Adrenal gland (tissue), 12 donors: ENCODE measurements around the gene MEGF11. TPM values are rescaled to one million over a fixed set of nuclear protein-coding genes. Genes with fewer than 3 reads are reported as not detected.

Experiments used
- DNase-seq, 7 donors: peaks; one replicate each; pipeline ENCODE4 v3.0.0-alpha.2; 2019 to 2020
- H3K27ac ChIP-seq, 5 donors: fragments of 200-600 bp; sonication (generic) in 4 of 5; 1 replicate in 3 of 5; 2 replicates in 2 of 5; pipeline versions ENCODE4 v1.5.1 to v1.8.0; 2016 to 2020; ENCODE audit warnings: mild to moderate bottlenecking in 1 of 5
- H3K27me3 ChIP-seq: fragments of 200-600 bp; 2 replicates; pipeline ENCODE4 v1.8.0; 2021
- H3K36me3 ChIP-seq, 2 donors: fragments of 200-600 bp; replicated peaks in 1 of 2; 1 replicate in 1 of 2; 2 replicates in 1 of 2; pipeline versions ENCODE4 v1.5.1 to v1.8.0; 2018 to 2022
- H3K4me1 ChIP-seq, 2 donors: fragments of 200-600 bp; replicated peaks in 1 of 2; 1 replicate in 1 of 2; 2 replicates in 1 of 2; pipeline versions ENCODE4 v1.5.1 to v1.8.0; 2018 to 2021
- H3K4me3 ChIP-seq, 4 donors: fragments of 200-600 bp; sonication (generic) in 3 of 4; one replicate each; pipeline ENCODE4 v1.5.1; 2016 to 2018
- H3K9me3 ChIP-seq, 3 donors: fragments of 200-600 bp; sonication (generic) in 1 of 3; replicated peaks in 1 of 3; 1 replicate in 2 of 3; 2 replicates in 1 of 3; pipeline versions ENCODE4 v1.5.1 to v1.8.0; 2016 to 2021
- POLR2A ChIP-seq, 2 donors: fragments of 450-650 bp; IDR thresholded peaks; one replicate each; pipeline ENCODE4 v1.6.1; 2017; ENCODE audit warnings: antibody characterized with exemption in 2 of 2, mild to moderate bottlenecking in 2 of 2, moderate library complexity in 1 of 2
- WGBS, 4 donors: extraction: QIAGEN DNeasy Blood & Tissue Kit in 2 of 4; methylation state at CpG; one replicate each; pipeline versions ENCODE4 v1.1.5 to v1.1.7; 2013 to 2017; 5-methylcytosine and 5-hydroxymethylcytosine counted together
- intact Hi-C, 2 donors: fragments of 100-400 bp; cut with DNase I; formaldehyde crosslinking; loops; one replicate each; pipeline versions ENCODE4 v1.14.1 to v1.15.0; 2022 to 2023
- polyA plus RNA-seq, 3 donors: library from polyadenylated mRNA; stranded (reverse); fragments of 200-250 nt in 2 of 3; fragments of 350-450 nt in 1 of 3; fragmentation: Illumina TruSeq in 1 of 3; extraction: RNeasy Lipid Tissue Mini Kit (QIAGEN cat#74804) in 1 of 3; gene quantifications; one replicate each; pipeline ENCODE4 v1.2.3, GENCODE V29; 2013 to 2014
- total RNA-seq, 9 donors: library from RNA; depleted of rRNA in 4 of 9; stranded (reverse); fragments of >200 nt in 4 of 9; fragments of 120-200 nt in 1 of 9; fragmentation: NEBNext Ultra II Directional in 1 of 9; extraction: Animal tissue kit (Norgen Biotek cat#: 25700) in 1 of 9; gene quantifications; one replicate each; pipeline versions ENCODE4 v1.1.0 to v1.2.4, GENCODE V29; 2013 to 2023
- TF ChIP-seq, protein P1 (sequence below), 6 experiments: fragments of 450-650 bp in 4 of 6; fragments of 200-600 bp in 2 of 6; sonication (generic) in 1 of 6; IDR thresholded peaks; 1 replicate in 5 of 6; 2 replicates in 1 of 6; pipeline versions ENCODE4 v1.5.1 to v1.8.0; 2016 to 2021; ENCODE audit warnings: antibody characterized with exemption in 6 of 6, mild to moderate bottlenecking in 2 of 6, moderate library complexity in 1 of 6
- donor health status: healthy with polysubstance abuse.
- donor health status: Bipolar disorder and iron deficiency.
- donor health status: DM: yes; HTN: yes; CAD: no.
- donor health status: DM: no; HTN: no; CAD: no.
- donor health status: DM: no; HTN: no; CAD: no.
- donor health status: DM: yes; HTN: yes; CAD: no.

The MEGF11 gene
- total and polyA plus RNA-seq, 12 donors, result 0.04 to 0.98 (median 0.14) TPM; not detected in 5

DNA sequence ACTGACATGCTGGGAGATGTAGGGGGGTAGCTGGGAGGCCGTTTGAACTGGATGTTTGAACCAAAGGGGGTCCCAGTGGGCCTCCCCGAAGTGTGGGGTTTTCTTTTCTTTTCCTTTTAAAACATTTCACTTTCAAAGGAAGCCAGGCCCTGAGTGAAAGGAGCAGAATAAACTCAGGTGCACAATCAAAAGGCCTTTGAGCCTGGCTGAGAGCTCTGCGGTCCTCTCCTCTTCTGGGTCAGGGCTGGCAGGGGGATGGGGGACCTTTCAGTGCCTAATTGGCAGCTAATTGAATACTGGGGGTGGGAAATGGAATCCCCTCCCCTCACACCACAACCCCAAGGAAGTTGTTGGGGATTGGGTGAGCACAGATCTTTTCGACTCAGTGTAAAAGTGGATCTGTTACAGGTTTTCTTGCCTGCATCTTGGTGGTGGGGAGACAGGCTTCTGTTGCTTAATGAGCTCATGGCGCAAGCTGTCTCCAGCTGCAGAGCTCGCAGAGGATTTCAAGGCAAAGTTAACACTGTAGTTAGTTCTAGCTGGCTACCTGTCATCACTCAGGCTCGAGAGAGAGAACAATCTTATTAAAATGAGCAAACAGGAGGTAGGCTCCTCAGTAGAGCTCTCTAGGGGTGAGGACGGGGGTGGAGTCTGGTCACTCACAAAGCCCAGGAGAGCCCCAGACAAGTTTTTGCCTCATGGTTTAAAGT lies 251.7 kb downstream of the MEGF11 start:
- H3K27me3 ChIP-seq, result no peaks in the 10 kb centered on the region

DNA sequence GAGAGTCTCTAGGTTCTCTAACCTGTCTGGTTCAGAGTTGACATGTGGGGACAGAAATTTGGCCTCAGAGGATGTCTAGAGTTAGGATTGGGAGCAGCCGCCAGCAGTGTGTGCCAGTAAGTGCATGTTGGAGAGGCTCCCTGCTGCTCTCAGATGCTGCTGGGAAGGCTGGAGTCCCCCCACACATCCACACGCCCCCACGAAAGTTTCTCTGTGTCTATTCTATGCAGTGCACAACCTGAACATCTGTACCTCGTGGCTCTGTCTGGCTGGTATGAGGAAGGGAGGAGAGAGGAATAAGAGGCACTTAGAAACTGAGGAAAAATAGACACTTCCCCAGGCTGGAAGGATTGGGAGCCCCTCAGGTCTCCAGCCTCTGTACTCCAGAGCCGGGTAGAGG lies 252.5 kb downstream of the MEGF11 start:
- intact Hi-C loops, result no loop called here
- Histone ChIP-seq H3K27ac (no peak overlapping the region), H3K27me3 (no peaks in the 10 kb centered on the region), H3K36me3 (no peaks in the 10 kb centered on the region), H3K4me1 (no peaks in the 10 kb centered on the region), H3K4me3 (no peak overlapping the region), H3K9me3 (no peaks in the 10 kb centered on the region)
- TF ChIP-seq, protein P1, sequence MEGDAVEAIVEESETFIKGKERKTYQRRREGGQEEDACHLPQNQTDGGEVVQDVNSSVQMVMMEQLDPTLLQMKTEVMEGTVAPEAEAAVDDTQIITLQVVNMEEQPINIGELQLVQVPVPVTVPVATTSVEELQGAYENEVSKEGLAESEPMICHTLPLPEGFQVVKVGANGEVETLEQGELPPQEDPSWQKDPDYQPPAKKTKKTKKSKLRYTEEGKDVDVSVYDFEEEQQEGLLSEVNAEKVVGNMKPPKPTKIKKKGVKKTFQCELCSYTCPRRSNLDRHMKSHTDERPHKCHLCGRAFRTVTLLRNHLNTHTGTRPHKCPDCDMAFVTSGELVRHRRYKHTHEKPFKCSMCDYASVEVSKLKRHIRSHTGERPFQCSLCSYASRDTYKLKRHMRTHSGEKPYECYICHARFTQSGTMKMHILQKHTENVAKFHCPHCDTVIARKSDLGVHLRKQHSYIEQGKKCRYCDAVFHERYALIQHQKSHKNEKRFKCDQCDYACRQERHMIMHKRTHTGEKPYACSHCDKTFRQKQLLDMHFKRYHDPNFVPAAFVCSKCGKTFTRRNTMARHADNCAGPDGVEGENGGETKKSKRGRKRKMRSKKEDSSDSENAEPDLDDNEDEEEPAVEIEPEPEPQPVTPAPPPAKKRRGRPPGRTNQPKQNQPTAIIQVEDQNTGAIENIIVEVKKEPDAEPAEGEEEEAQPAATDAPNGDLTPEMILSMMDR (IDR thresholded peaks at IDR 0.05), result no peak
- TF ChIP-seq POLR2A (IDR thresholded peaks at IDR 0.05), result no peak
- 55 to 61% (median 59%) methylated on average over 4 to 5 of the region's 5 CpGs for WGBS, 4 donors
- DNase-seq, result no peak

More for the DNA sequence above, 251.7 kb downstream of the MEGF11 start:
- Histone ChIP-seq H3K4me3 (no peak overlapping the region), H3K9me3 (no peaks in the 10 kb centered on the region), H3K36me3 (no peaks in the 10 kb centered on the region), H3K27ac (no peak overlapping the region), H3K4me1 (no peaks in the 10 kb centered on the region)
- 32 to 45% (median 38%) methylated on average over 8 of the region's 8 CpGs for WGBS, 4 donors
- DNase-seq, result no peak
- TF ChIP-seq, protein P1 (IDR thresholded peaks at IDR 0.05), result no peak
- intact Hi-C loops, result no loop called here

DNA sequence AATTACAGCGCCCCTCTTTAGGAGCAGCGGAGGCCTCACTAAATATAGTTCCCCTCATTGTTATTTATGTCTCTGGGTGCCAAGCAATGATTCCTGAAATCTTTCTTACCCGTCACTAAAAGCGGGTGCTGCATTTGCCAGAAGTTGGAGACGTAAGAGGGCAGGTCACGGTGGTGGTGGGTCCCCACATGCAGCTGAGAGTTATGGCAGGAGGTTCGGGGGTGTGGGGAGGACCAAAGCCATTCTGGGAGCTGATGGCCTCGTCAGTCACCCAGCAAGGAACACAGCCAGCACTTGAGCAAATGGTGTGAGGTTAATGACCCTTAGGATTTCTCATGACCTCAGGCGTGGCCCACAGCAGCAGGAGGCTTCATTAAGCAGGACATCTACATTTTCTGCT lies 255.1 kb downstream of the MEGF11 start:
- Histone ChIP-seq H3K4me1 (no peaks in the 10 kb centered on the region), H3K36me3 (no peaks in the 10 kb centered on the region), H3K27me3 (no peaks in the 10 kb centered on the region), H3K27ac (no peak overlapping the region), H3K4me3 (no peak overlapping the region), H3K9me3 (no peaks in the 10 kb centered on the region)
- TF ChIP-seq, protein P1 (IDR thresholded peaks at IDR 0.05), result no peak
- no peak for TF ChIP-seq POLR2A (IDR thresholded peaks at IDR 0.05)
- intact Hi-C loops, result no loop called here
- DNase-seq, result no peak
- 55 to 61% (median 58%) methylated on average over 9 of the region's 9 CpGs for WGBS, 4 donors

DNA sequence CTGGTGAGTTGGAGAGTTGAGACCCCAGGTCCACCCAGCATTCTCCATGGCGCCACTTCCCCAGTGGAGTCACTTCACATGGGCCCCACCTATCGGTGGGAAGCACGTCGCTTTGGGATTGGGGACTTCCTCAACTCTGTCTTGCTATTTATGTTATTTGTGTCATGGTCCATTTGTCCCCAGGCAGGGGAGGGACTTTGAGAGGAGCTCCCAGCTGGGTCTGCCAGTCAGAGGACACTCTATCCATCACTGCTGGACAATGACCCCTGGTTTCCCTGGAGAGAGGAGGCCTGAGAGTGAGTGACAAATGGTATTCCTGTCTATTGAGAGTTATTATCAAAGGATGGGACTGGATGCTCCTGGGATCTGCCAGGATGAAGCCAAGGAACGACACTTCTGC lies 256.6 kb downstream of the MEGF11 start:
- no peak for DNase-seq
- no peaks in the 10 kb centered on the region for H3K27me3 ChIP-seq
- 50 to 64% (median 62%) methylated on average over 5 of the region's 5 CpGs for WGBS, 4 donors
- H3K9me3 ChIP-seq, result no peaks in the 10 kb centered on the region
- no peak for TF ChIP-seq POLR2A (IDR thresholded peaks at IDR 0.05)
- TF ChIP-seq, protein P1 (IDR thresholded peaks at IDR 0.05), result no peak
- intact Hi-C loops, result no loop called here
- H3K4me1 ChIP-seq, result no peaks in the 10 kb centered on the region
- no peak overlapping the region for H3K27ac ChIP-seq
- no peaks in the 10 kb centered on the region for H3K36me3 ChIP-seq
- no peak overlapping the region for H3K4me3 ChIP-seq
